ENCODE measurements around the gene PDE6C.
"Not testable (repeated sequence)": the region's sequence is repeated elsewhere in the genome, so short reads cannot be mapped to it uniquely, and the experiment has no call there.

PDE6C gene

DNA sequence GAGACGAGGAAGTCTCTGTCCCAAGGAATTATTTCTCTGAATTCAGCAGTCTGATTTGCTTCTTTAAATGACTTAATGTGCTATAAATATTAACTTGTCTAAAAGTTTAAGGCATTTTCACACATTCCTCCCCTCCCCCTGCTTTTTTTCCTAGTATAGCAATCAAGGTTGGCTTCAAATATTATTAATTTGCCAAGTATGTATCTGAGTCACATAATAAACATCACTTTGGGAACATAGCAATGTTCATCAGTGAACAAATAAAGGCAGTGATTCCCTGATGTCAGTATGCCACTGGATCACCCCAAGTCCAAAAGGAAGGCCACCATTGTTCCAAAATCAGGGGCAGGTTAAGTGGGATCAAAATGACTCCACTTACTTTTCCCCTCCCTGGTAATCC is 40.5 kb downstream of the PDE6C start:
- DNase-seq = no peak

DNA sequence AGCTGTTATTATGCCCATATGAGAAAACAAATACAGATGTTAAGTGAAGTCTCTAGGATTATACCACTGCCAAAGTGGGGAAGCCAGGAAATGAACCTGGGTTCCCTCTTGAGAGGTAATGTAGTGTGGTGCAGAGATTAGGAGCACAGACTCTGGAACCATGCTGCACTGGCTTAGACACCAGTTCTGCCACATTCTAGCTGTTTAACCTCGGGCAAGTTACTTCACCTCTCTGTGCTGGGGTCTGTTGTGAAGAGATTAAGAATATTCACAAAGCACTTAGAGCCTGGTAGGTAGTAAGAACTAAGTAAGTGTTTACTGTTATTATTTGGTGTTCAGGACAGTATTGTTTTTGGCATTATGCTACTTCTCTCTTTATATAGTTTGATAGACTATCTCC is 41.9 kb downstream of the PDE6C start:
- no peak for DNase-seq

GRCh38 chr10:93656155-93656554 is 43.8 kb downstream of the PDE6C start:
- no peak for DNase-seq

- no peak for DNase-seq
Observed at GRCh38 chr10:93657757-93658156, 45.4 kb downstream of the PDE6C start.

DNA sequence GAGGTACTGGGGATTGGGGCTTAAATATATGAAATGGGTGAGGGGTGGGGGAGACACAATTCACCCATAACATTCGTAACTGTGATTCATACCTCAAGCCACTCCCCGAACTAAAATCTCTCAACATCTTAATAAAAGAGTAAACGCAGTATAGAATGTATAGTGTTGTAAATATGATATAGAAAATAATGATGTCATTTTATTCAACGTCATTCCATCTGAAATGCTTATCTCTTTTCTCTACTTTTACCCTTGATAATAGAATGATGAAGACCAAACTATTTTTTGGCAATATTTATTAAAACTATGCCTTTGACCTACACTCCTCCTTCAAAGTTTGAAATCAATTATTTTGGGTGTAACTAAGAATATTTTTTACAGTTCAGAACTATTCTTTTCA is 53.7 kb downstream of the PDE6C start:
- DNase-seq = no peak

DNA sequence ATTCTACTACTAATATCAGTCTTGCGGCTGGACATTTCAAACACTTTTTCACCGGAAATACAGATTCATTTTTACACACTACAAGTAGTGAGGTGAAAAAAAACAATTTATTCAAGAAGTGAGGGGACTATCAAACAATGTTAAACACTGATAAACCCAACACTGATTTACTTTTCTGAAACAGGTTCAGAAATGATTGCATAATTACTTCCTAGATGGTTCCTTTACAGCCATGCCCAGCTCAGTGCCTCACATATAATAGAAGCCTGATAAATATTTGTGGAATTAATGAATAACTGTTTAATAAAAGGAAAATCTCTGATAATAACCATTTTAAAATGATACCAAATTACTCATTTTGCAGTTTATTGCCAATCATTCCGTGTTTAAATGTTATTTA is 55.5 kb downstream of the PDE6C start:
- no peak for DNase-seq

GRCh38 chr10:93670372-93670771 is 58.0 kb downstream of the PDE6C start:
- DNase-seq = no peak

DNA sequence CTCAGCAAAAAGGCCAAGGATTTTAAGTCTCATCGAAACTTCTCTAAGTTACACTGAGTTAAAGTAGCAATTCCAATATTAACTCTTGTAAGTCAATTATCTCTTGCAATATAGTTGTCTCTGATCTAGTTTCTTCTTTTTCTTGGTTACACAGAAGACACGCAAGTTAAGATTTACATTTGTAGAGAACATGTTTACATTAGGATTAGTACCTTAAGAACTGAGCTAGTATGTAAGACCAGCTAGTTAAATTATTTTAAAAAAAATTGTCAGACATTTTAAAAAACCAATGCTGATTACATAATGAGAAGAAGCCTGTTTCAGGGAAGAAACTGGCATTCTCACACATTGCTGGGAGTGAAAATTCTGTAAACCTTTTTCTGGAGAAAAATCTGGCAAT is 58.7 kb downstream of the PDE6C start:
- DNase-seq = no peak

- DNase-seq = no peak
Observed at GRCh38 chr10:93672022-93672678, 59.8 kb downstream of the PDE6C start.

DNA sequence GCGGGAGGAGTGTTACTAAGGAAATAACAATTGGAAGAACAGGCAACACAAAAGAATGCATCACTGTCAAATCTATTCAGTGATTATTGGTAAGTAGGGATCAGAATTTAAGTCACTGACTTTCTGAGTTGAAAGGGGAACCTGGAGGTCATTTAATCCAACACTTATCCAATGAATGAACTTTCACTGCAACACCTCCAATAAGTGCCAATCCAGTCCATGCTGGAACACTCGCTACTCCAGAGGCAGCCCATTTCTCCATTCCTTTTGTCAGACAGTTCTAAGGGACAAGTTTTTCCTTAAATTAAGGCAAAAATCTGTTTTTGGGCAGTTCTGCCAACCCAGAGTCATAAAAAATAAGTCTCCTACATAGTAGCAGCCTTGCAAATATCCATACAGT is 60.6 kb downstream of the PDE6C start:
- no peak for DNase-seq

- DNase-seq = no peak
Observed at GRCh38 chr10:93673791-93674190, 61.5 kb downstream of the PDE6C start.

DNA sequence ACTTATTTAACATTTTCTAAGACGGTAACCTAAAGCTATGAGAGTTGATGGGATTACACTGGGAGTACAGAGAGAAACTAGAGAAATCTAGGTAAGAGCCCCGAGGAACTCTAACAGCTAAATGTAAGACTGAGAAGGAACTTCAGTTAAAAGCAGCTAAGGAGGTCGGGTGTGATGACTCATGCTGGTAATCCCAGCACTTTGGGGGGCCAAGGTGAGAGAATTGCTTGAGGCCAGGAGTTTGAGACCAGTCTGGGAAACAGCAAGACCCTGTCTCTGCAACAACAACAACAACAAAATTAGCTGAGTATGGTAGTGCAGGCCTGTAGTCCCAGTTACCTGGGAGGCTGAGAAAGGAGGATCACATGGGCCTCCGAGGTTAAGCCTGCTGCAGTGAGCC is 66.0 kb downstream of the PDE6C start:
- DNase-seq = no peak

- no peak for DNase-seq
Observed at GRCh38 chr10:93678805-93679587, 66.7 kb downstream of the PDE6C start.

DNA sequence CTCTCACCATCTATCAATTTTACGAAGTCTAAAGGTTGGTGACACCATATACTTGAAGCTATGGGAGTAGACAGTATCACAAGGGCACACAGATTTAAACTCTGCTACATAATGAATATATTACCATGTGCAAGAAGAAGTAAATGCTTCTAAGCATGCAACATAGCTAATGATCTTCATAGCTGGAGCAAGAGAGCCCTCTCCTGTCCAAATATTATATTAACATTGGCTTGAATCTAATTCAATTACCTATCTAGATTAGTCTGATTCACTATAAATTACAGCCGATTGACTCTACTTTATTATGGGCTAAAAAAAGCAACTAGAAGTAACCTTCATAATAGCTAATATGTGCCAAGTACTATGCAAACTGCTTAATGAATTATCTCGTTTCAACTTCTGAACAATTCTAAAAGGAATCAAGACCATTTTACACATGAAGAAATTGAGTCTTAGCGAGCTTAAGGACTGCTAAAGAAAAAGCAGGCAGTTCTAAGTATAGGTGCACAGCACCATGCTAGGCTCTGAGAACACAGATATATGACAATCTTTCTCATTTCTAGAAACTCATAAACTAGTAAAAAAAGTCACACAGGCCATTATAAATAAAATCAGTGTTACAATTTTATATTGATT is 68.2 kb downstream of the PDE6C start:
- DNase-seq = peak; percentile 76

- no peak for DNase-seq
Observed at GRCh38 chr10:93687737-93688136, 75.4 kb downstream of the PDE6C start.

DNA sequence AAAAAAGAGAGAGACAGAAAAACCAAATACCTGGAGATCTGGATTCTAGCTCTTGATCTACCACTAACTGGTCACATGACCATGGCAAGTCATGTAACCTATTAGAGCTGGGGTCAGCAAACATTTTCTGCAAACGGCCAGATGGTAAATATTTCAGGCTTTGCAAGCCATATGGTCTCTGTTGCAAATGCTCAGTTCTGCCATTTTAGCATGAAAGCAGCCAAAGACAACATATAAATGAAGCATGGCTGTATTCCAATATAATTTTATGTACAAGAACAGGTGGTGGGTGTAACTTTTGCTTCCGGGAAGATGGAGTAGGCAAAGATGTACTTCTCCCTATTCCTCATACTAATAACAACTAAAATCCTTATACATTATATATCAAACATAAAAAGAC is 83.4 kb downstream of the PDE6C start:
- no peak for DNase-seq

DNA sequence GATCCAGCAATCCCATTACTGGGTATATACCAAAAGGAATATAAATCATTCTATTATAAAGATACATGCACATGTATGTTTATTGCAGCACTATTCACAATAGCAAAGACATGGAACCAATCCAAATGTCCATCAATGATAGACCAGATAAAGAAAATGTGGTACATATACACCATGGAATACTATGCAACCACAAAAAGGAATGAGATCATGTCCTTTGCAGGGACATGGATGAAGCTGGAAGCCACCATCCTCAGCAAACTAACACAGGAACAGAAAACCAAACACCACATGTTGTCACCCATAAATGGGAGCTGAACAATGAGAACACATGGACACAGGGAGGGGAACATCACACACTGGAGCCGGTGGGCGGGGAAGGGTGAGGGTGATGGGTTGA is 84.2 kb downstream of the PDE6C start:
- DNase-seq = not testable (repeated sequence)

- no peak for DNase-seq
Observed at GRCh38 chr10:93697207-93697606, 84.9 kb downstream of the PDE6C start.

DNA sequence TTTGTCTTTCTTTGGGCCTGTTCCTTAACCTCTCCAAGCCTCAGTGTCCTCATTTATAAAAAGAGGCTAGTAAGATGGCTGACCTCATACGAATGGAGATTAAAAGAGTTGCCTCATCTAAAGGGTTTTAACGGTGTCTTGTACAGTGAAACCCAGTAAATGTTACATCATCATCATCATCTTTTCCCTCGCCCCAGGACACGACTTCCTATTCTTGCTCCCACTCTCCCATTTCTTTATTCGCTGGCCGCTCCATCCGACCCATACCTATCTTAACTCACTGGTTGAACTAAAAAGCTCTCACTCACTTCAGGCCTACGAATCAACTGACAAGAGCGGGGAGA is 89.5 kb downstream of the PDE6C start:
- peak; percentile 80 for DNase-seq

- peak; percentile 97 for DNase-seq
Observed at GRCh38 chr10:93702210-93703001, 90.1 kb downstream of the PDE6C start, which contains the start of gene FRA10AC1. Gene FRA10AC1 (minus strand): TSS chr10:93702592. CDS start chr10:93700106, 2,486 bp downstream.

GRCh38 chr10:93703066-93703465 is 90.7 kb downstream of the PDE6C start:
- peak; percentile 57 for DNase-seq

- no peak for DNase-seq
Observed at GRCh38 chr10:93703841-93704240, 91.5 kb downstream of the PDE6C start.

- no peak for DNase-seq
Observed at GRCh38 chr10:93704451-93704850, 92.1 kb downstream of the PDE6C start.
